ENCODE measurements around the gene EML1. TPM values are rescaled to one million over a fixed set of nuclear protein-coding genes. Genes with fewer than 3 reads are reported as not detected.

The EML1 gene
- total RNA-seq, 2 donors from 2014 or later: 28.3 to 30.2 TPM

DNA sequence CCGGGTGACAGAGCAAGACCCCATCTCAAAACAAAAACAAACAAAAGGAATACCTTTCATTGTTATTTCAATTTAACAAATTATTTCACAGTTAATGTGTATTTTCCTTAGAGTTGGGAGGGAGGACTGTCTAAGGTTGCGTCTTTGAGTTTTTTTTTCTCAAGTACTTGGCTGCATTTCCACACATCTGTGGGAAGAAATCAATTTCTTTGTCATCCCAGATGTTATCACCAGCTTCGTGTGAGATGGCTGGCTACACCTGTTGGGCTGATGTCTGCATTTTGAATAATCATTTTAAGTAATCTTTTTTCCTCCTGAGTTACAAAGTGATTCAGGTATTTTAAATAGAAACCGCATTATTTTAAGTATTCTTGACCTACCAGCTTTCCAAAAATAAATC, 59.4 kb downstream of the EML1 start:
- Histone ChIP-seq H3K9me3 (peaks cover 0 to 2% of the 10 kb centered on the region in 2 donors), H3K4me1 (peaks cover 0 to 9% of the 10 kb centered on the region in 2 donors), H3K4me3 (no peak overlapping the region), H3K36me3 (peaks cover 3% of the 10 kb centered on the region), H3K27me3 (no peaks in the 10 kb centered on the region), H3K27ac (no peak overlapping the region)
- TF ChIP-seq, protein P1, sequence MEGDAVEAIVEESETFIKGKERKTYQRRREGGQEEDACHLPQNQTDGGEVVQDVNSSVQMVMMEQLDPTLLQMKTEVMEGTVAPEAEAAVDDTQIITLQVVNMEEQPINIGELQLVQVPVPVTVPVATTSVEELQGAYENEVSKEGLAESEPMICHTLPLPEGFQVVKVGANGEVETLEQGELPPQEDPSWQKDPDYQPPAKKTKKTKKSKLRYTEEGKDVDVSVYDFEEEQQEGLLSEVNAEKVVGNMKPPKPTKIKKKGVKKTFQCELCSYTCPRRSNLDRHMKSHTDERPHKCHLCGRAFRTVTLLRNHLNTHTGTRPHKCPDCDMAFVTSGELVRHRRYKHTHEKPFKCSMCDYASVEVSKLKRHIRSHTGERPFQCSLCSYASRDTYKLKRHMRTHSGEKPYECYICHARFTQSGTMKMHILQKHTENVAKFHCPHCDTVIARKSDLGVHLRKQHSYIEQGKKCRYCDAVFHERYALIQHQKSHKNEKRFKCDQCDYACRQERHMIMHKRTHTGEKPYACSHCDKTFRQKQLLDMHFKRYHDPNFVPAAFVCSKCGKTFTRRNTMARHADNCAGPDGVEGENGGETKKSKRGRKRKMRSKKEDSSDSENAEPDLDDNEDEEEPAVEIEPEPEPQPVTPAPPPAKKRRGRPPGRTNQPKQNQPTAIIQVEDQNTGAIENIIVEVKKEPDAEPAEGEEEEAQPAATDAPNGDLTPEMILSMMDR (IDR thresholded peaks at IDR 0.05): no peak
- DNase-seq (ENCODE audit: low spot score): no peak

DNA sequence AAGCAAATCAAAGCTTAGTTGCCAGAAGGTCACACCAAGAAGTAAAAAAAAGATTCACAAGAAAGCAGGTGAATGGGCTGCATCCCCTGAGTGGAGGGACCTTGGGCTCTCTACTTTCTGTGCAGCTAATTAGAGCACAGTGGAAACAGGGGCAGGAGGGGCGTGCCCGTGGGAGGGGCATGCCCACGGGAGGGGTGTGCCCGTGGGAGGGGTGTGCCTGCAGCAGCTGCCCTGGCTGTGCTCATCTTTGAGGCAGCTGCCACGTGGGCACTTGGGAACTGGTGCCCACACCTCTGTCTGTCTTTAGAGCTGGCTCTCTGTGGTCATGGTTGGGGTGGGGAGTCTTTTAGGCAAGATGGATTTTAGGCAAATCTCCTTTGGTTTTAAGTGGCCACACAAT, 60.0 kb downstream of the EML1 start:
- Histone ChIP-seq H3K4me1 (peaks cover 0 to 9% of the 10 kb centered on the region in 2 donors), H3K36me3 (peaks cover 3% of the 10 kb centered on the region), H3K4me3 (no peak overlapping the region), H3K9me3 (no peaks in the 10 kb centered on the region), H3K27ac (no peak overlapping the region), H3K27me3 (no peaks in the 10 kb centered on the region)
- no peak for DNase-seq (ENCODE audit: low spot score)
- TF ChIP-seq, protein P1 (IDR thresholded peaks at IDR 0.05): no peak

DNA sequence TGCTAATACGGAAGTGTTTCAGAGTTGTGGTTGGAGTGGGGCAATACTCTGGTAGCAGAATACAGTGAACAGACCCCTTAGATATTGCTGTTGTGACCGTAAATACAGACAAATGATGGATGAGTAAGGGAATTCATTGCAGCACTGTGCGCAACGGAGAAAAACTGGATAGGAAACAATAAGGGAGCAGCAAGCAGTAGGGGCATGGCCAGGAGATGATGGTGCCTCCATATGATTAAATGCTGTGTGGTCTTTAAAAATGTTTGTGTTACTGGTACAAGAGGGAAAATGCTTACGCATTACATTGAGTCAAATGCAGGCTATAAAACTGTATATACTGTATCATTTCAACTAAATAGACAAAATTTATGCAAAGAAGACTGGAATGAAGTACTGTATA, 61.6 kb downstream of the EML1 start:
- Histone ChIP-seq H3K4me1 (peaks cover 0 to 9% of the 10 kb centered on the region in 2 donors), H3K27ac (no peak overlapping the region), H3K9me3 (no peaks in the 10 kb centered on the region), H3K27me3 (no peaks in the 10 kb centered on the region), H3K4me3 (no peak overlapping the region), H3K36me3 (peaks cover 3% of the 10 kb centered on the region)
- DNase-seq (ENCODE audit: low spot score): no peak
- TF ChIP-seq, protein P1 (IDR thresholded peaks at IDR 0.05): no peak

DNA sequence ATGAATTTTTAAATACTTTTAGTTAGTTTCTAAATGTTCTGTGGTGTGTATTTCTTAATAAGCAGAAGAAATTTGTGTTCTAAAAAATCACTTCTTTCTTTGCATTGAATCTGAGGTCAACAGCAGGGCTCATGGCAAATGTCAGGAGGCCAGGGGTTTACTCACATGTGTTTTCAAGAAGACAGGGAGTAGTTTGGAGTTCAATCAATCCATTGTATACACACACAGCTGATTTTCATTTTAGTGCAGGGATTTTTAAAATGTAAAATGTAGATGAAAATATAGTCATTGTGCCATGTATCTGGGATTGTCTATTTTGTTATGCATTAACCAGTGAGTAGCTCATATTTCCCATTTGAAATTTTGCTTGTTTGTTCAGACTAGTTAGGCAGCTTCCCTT, 62.1 kb downstream of the EML1 start:
- H3K27ac ChIP-seq: no peak overlapping the region
- peaks cover 0 to 9% of the 10 kb centered on the region in 2 donors for H3K4me1 ChIP-seq
- no peak overlapping the region for H3K4me3 ChIP-seq
- H3K27me3 ChIP-seq: no peaks in the 10 kb centered on the region
- no peaks in the 10 kb centered on the region for H3K9me3 ChIP-seq
- TF ChIP-seq, protein P1 (IDR thresholded peaks at IDR 0.05): no peak
- DNase-seq (ENCODE audit: low spot score): no peak
- peaks cover 3% of the 10 kb centered on the region for H3K36me3 ChIP-seq

DNA sequence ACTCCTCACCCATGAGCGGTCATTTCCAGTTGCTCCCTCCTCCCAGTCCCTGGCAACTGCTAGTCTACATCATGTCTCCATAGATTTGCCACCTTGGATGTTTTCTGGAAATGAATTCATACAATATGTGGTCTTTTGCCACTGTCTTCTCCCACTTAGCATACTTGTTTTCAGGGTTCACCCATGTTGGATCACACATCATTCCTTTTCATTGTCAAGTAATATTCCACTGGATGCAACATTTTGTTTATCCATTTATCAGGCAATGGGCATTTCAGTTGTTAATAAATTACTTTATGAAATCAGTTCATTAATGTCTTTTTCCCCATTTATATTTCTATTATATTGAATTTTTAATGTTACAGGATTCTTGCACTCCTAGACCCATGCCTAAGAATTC, 64.3 kb downstream of the EML1 start:
- Histone ChIP-seq H3K4me3 (no peak overlapping the region), H3K27ac (no peak overlapping the region), H3K36me3 (no peaks in the 10 kb centered on the region), H3K4me1 (peaks cover 0 to 9% of the 10 kb centered on the region in 2 donors), H3K27me3 (no peaks in the 10 kb centered on the region), H3K9me3 (no peaks in the 10 kb centered on the region)
- TF ChIP-seq, protein P1 (IDR thresholded peaks at IDR 0.05): no peak
- DNase-seq (ENCODE audit: low spot score): no peak

DNA sequence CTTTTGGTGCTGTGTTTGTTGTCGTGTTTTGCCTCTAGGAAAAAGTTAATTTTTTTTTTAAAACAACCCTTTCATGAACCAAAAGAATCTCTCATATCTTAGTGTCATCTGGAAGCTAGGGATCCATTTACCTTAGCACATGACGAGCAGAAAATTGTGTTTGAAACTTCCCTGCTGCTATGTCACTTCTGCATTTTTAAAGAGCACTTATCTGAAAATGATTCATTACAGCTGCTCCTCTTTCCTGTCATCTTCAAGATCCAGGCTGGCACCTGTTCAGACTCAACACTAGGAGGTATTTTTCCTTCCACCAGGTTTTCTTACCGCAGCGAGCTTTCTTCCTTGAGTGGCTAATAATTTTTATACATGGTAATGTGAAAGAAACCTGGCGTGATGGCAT, 67.0 kb downstream of the EML1 start:
- H3K4me3 ChIP-seq: no peak overlapping the region
- H3K27ac ChIP-seq: no peak overlapping the region
- DNase-seq (ENCODE audit: low spot score): no peak
- TF ChIP-seq, protein P1 (IDR thresholded peaks at IDR 0.05): no peak
- no peaks in the 10 kb centered on the region for H3K4me1 ChIP-seq
- no peaks in the 10 kb centered on the region for H3K27me3 ChIP-seq
- no peaks in the 10 kb centered on the region for H3K36me3 ChIP-seq
- H3K9me3 ChIP-seq: no peaks in the 10 kb centered on the region
